HepG2 (cell line): ENCODE measurements around the gene RHBDD2. TPM values are rescaled to one million over a fixed set of nuclear protein-coding genes. Genes with fewer than 3 reads are reported as not detected.

ENCODE experiments used
- FOSL2 ChIP-seq: sonication (generic); formaldehyde crosslinking; IDR thresholded peaks from 2 replicates; pipeline ENCODE4 v1.4.0; 2020; ENCODE audit warnings: missing genetic modification reagents
- HDAC2 ChIP-seq: sonication (generic); formaldehyde crosslinking; IDR thresholded peaks from 2 replicates; pipeline ENCODE4 v1.4.0; 2020; ENCODE audit warnings: missing genetic modification reagents
- MZF1 ChIP-seq: sonication (generic); formaldehyde crosslinking; IDR thresholded peaks from 2 replicates; pipeline ENCODE4 v1.8.1; 2023; ENCODE audit warnings: mild to moderate bottlenecking, missing genetic modification reagents, borderline replicate concordance
- POGK ChIP-seq: sonication (generic); formaldehyde crosslinking; conservative IDR thresholded peaks from 2 replicates; pipeline ENCODE4 v1.8.0; 2022; ENCODE audit warnings: mild to moderate bottlenecking, moderate library complexity, missing genetic modification reagents
- SATB2 ChIP-seq: sonication (generic); formaldehyde crosslinking; IDR thresholded peaks from 2 replicates; pipeline ENCODE4 v1.5.0; 2020; ENCODE audit warnings: missing genetic modification reagents
- SKIL ChIP-seq: sonication (generic); formaldehyde crosslinking; IDR thresholded peaks from 2 replicates; pipeline ENCODE4 v1.8.0; 2022; ENCODE audit warnings: missing genetic modification reagents, mild to moderate bottlenecking, moderate library complexity, borderline replicate concordance
- TRAFD1 ChIP-seq: sonication (generic); formaldehyde crosslinking; IDR thresholded peaks from 2 replicates; pipeline ENCODE4 v1.5.1; 2020; ENCODE audit warnings: missing genetic modification reagents, mild to moderate bottlenecking, borderline replicate concordance
- U2AF1 ChIP-seq: fragments of 200-400 bp; formaldehyde crosslinking; optimal IDR thresholded peaks from 2 replicates; pipeline ENCODE3; 2017; ENCODE audit warnings: mild to moderate bottlenecking, low read depth, low read length
- XBP1 ChIP-seq: sonication (generic); formaldehyde crosslinking; IDR thresholded peaks from 2 replicates; pipeline ENCODE4 v1.5.0; 2020; ENCODE audit warnings: missing genetic modification reagents
- ZBTB25 ChIP-seq: IDR thresholded peaks from 2 replicates; pipeline ENCODE4 v1.6.1; 2018; ENCODE audit warnings: missing genetic modification reagents
- ZGPAT ChIP-seq: IDR thresholded peaks from 2 replicates; pipeline ENCODE4 v1.6.1; 2016; ENCODE audit warnings: mild to moderate bottlenecking
- ZNF136 ChIP-seq: sonication (generic); formaldehyde crosslinking; IDR thresholded peaks from 2 replicates; pipeline ENCODE4 v1.8.1; 2022; ENCODE audit warnings: low read depth, mild to moderate bottlenecking, moderate library complexity, missing genetic modification reagents
- ZNF326 ChIP-seq: sonication (generic); formaldehyde crosslinking; IDR thresholded peaks from 2 replicates; pipeline ENCODE4 v1.4.0; 2020; ENCODE audit warnings: missing genetic modification reagents, borderline replicate concordance
- ZNF652 ChIP-seq: IDR thresholded peaks from 2 replicates; pipeline ENCODE4 v1.6.1; 2016; ENCODE audit warnings: low read depth, borderline replicate concordance
- ZNF891 ChIP-seq: sonication (generic); formaldehyde crosslinking; IDR thresholded peaks from 2 replicates; pipeline ENCODE4 v1.5.0; 2020; ENCODE audit warnings: mild to moderate bottlenecking, missing genetic modification reagents
- ZSCAN5A ChIP-seq: sonication (generic); formaldehyde crosslinking; IDR thresholded peaks from 2 replicates; pipeline ENCODE4 v1.8.0; 2022; ENCODE audit warnings: mild to moderate bottlenecking, missing genetic modification reagents, borderline replicate concordance
- polyA plus RNA-seq, 8 experiments: library from polyadenylated mRNA; depleted of rRNA in 3 of 8; stranded (reverse) in 7 of 8; unstranded in 1 of 8; fragments of >200 nt; fragmentation: Illumina TruSeq in 4 of 8; extraction: Trizol in 4 of 8; gene quantifications; 2 replicates each; pipeline versions ENCODE4 v1.2.1 to v1.2.3, GENCODE V29; 2011 to 2016; ENCODE audit warnings: low read depth in 4 of 8, missing spikeins in 1 of 8, mixed read lengths in 1 of 8; ENCODE audit not compliant: insufficient read depth in 1 of 8
- total RNA-seq, 5 experiments: library from RNA; depleted of rRNA; stranded (reverse); fragments of >200 nt; fragmentation: Illumina TruSeq; extraction: Trizol; gene quantifications; 2 replicates each; pipeline ENCODE4 v1.2.3, GENCODE V29; 2016; ENCODE audit warnings: low read depth in 1 of 5

The RHBDD2 gene
- total and polyA plus RNA-seq, 2 of the 13 experiments (the other 11 are each of a cell fraction or from before 2014, with no cell fraction given) = 23.1 to 26.4 TPM

GRCh38 chr7:75905785-75906604 is 27.2 kb downstream of the RHBDD2 start (continued):
- TF ChIP-seq ZGPAT (CRISPR knock-in tag) (peak; percentile 83), ZNF891 (CRISPR knock-in tag) (no peak; the same call in 1 of the 2 replicates), ZSCAN5A (CRISPR knock-in tag) (peak; percentile 27; the same call in 1 of the 2 replicates), XBP1 (no peak), ZBTB25 (no peak), SKIL (CRISPR knock-in tag) (peak; percentile 65; the same call in 1 of the 2 replicates), SATB2 (CRISPR knock-in tag) (no peak), POGK (CRISPR knock-in tag) (peak; percentile 74), TRAFD1 (peak; percentile 28; the same call in 1 of the 2 replicates), MZF1 (0 out of 2 replicates have a peak, but pooled peaks have one; percentile 18), ZNF326 (CRISPR knock-in tag) (no peak), ZNF136 (0 out of 2 replicates have a peak, but pooled peaks have one; percentile 32), ZNF652 (CRISPR knock-in tag) (peak; percentile 36; the same call in 1 of the 2 replicates), U2AF1 (peak; percentile 51), HDAC2 (CRISPR knock-in tag) (peak; percentile 89), FOSL2 (peak; percentile 76)
